Superior temporal gyrus (tissue), 1 donor: ENCODE results near the gene TMEM128.
"Not testable (repeated sequence)": the region's sequence is repeated elsewhere in the genome, so short reads cannot be mapped to it uniquely, and the experiment has no call there.

Experiments used
- DNase-seq: peaks from one replicate; pipeline ENCODE4 v3.0.0-alpha.2; 2016; ENCODE audit errors: extremely low spot score

The TMEM128 gene

DNA sequence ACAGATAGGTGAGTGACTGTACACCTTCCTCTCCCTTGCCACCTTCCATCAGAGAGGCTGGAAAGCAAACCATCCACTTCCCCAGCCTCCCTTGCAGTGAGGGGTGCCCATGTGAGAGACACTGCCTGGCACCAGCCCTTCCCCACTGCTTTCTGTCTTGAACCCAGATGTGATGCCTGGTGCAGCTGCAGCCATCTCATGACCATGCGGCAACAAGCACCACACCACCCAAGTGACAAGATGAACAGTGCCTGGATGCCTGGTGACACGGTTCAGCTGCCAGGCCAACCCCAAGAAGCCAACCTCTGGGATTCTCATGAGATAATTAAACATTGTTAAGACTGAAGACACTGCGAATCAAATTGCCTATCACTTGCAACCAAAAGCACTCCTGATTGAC lies 52.7 kb downstream of the TMEM128 start:
- no peak for DNase-seq

DNA sequence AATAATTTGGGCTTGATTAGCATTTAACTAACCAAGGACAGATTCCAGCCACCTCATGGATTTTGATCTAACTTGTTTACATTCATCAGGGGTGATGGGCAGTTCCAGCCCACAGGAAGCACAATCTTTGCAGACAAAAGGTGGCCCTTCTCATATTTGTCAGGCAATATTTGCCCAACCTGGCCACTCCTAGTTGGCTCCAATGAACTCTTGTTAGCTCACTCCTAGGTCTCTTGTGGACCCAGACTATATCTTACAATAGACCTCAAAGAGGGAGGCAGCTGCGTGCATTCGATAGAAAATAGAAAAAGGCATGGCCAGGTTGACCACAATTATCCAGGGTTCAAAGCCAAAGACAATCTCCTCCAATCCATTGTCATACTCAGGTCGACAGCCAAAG lies 59.5 kb downstream of the TMEM128 start:
- not testable (repeated sequence) for DNase-seq
